GM18519 (cell line): ENCODE results near the gene FHAD1.

Experiments used
- ATAC-seq: cut with Tn5 transposase; IDR thresholded peaks from one replicate; pipeline ENCODE4 v1.9.1; 2021; ENCODE audit warnings: mild to moderate bottlenecking, moderate library complexity; ENCODE audit not compliant: unreplicated experiment, low FRiP score

FHAD1 gene

DNA sequence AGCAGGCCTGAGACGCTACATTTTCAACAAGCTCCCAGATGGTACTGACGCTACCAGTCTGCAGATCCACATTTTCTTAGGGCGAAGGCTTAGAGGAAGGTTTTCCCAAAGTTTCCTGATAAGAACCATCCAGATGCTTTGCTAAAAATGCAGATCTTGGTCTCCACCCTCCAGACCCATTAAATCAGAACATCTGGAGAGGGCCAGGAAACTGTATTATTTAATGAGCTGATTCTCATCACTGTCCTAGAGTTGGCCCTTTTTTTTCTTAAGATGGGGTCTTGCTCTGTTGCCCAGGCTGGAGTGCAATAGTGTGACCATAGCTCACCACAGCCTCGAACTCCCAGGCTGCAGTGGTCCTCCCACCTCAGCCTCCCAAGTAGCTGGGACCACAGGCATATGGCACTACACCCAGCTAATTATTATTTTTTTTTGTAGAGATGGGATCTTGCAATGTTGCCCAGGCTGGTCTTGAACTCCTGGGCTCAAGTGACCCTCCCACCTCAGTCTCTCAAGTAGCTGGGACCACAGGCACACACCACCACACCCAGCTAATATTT is 95.5 kb downstream of the FHAD1 start:
- ATAC-seq: no peak

DNA sequence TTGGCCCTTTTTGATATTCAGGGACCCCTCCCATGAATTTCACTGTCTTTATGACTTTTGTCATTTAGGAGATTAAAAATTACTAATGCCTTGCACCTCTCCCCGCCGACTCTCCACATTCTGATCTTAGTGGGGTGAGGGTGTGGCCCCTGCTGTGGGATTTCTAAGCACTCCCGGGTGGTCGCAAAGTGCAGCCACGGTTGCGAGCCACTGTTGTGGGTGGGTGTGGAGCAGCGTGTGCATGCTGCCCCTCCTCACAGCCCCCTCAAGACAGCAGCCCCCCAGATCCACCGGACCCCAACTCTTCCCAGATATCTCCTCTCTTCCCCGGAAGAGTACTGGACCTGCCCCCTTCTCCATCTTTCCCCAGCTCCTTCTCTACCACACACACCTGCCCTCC is 96.1 kb downstream of the FHAD1 start:
- no peak for ATAC-seq

DNA sequence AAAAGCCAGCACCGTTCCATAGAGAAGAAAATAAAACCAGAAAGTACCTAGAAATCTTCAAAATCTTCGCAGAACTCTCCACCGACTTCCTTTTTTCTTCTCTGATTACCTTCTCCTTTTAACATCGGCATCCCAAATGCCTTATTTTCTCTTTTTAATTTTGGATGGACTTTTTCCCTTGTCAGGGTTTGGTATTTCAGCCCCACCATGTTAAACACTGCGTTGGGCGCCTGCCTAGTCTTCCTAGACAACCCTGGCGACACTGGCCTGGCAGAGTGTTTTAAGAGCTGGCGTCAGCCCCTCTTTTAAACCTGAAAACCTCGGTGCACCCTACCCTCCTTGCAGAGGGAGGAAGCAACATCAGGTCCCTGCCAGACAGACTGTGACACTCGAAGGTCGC is 96.7 kb downstream of the FHAD1 start:
- no peak for ATAC-seq

DNA sequence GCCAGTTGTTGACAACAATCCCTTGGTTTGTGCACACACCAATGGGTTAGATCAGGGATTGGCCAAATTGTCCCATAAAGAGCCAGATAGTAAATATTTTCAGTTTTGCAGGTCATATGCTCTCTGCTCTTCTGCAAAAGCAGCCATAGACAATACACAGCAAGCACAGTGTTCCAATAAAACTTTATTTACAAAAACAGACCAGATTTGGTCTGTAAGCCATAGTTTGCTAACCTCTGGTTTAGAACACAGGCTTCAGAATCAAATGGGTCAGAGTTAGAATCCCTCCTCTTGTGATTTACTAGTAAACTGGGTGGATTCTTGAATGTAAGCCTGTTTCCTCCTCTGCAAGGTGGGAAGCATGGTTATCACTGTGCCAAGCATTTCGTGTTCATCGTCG is 97.4 kb downstream of the FHAD1 start:
- ATAC-seq: no peak

DNA sequence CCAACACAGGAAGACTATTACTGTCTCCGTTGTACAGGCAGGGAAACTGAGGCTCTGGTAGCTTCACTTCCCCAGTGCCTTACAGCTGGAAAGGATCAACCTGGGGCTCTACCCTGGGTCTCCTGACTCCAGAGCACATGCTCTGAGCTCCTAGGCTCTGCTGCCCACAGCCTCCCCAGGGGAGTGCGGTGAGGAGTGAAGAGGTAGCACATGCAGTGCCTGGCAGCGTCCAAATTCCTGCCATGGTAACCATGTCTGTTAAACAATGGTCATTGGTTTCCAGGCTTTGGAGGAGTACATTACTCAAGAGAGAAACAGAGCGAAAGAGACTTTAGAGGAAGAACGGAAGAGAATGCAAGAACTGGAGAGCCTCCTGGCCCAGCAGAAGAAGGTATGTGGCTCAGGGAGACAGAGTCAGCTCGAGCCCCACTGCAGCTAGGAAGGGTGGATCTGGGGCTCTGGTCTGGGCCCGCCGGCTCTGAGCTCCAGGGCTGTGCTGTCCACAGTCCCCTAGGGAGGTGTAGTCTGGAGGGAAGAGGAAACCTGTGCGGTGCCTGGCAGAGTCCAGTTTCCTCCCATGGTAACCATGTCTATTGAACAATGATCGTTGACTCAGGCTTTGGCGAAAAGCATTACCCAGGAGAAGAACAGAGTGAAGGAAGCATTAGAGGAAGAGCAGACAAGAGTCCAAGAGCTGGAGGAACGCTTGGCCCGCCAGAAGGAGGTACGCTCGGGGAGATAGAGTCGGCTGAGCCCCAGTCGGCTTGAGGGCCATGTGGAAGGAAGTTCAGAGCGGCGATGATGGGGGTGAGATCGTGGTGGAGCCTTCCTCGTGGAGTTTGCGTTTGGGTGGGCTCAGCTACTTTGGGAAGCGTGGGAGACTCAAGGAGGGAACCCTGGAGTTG is 98.0 kb downstream of the FHAD1 start:
- no peak for ATAC-seq

DNA sequence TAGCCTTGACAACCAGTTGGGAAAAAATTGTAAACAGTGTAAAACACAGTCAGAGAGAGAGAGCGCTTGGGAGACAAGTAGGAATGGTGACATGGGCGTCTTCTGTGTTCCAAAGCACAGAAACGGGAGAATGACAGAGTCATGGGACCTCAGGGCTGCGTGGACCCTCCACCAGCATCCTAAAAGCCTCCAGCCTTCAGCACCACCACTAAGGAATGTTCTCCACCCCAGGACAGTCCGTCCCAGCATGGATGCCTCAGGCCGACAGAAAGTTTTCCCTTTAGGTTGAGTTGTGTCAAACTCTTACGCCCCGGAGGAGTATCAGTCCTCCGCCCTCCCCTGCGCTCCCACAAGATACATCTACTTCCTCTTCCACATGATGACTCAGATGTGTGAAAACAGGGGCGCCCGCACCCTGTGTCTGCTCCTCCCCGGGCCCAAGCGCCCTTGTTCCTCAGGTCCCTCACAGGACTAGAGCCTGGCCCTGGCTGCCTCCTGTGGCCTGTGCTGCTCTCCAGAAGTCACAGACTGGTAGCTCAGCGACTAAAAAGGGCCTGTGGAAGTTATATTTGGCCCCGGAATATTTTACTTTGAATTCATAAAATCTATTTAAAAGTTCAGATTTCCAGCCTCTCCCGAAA is 98.8 kb downstream of the FHAD1 start:
- ATAC-seq: no peak

DNA sequence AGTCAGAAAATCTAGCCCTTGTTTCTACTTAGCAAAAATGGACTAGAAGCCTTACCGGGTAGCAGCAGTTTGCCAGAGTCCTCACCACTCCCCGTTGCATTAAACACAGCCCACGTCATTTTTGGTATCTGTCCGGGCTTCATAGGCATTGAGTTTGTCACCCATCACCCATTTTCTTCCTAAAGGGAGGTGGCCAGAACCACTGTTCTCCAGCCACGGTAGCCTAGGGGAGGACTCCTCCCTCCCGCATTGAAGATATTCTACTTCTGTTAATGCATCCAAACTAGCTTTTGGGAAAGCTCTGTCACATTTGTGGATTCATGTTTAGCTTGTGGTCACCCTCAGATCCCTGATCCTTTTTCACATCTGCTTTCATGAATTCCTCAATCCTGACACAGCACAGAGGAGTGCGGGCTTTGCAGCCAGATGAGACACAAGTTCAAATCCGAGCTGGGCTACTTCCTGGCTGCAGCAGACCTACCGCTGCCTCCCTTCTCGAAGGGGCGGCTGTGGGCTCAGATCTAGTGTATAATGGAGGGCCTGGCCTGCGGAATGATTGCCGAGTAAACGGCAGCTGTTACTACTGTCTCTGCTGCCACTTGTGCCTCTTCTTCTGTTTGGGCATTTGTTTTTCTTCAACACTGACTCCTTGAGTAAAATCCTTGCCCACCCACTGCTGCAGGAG is 99.5 kb downstream of the FHAD1 start:
- no peak for ATAC-seq

DNA sequence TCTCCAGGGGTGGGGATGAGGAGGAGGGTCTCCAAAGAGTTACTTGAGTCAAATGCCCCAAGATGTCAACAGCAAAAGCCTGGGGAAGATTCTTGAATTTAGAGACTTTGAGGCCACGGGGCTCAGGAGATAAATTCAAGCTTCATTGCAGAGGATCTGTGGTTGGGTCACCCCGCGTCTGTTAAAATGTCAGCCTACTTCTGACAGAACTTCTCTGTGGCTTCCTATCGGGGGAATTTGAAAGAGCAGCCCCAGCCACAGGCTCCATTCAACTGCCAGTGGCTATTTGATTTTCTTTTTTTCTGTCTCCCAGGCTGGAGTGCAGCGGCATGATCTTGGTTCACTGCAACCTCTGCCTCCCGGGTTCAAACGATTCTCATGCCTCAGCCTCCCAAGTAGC is 100.2 kb downstream of the FHAD1 start:
- no peak for ATAC-seq

DNA sequence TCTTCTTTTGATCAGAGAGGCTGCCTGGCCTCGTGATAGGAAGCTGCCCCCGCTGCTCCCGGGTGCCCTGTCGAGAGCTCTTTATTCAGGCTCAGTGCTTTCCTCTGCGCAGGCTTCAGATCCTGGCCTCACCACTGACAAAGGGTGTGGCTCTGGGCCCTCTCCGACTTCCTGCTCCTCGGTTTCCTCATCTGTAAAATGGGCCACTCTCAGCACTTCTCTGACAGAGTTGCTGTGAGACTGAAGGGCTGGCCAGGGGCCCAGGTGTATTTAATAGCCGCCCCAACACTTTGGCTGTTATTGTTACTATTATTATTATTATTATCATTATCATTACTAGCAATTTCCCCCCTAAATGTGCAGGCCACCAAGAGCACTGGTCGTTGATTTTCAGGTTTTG is 101.6 kb downstream of the FHAD1 start:
- ATAC-seq: no peak

DNA sequence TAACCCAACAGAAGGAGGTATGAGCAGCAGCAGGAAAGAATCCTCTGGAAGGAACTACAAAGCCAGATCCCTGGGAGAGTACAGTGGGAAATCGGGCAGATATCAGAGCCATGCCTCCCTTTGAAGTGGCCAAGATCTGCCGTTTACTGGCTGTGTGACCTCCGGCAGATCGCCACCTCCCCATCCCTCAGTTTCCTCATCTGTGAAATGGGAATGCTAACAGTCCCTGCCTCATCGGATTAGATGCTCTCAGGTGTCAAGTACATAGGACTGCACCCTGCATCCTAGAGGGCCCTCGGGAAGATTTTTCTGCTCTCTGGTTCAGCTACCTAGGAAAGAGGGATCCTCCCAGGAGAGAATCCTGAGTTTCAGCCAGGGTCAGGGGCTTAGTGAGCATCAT is 102.1 kb downstream of the FHAD1 start:
- ATAC-seq: no peak

DNA sequence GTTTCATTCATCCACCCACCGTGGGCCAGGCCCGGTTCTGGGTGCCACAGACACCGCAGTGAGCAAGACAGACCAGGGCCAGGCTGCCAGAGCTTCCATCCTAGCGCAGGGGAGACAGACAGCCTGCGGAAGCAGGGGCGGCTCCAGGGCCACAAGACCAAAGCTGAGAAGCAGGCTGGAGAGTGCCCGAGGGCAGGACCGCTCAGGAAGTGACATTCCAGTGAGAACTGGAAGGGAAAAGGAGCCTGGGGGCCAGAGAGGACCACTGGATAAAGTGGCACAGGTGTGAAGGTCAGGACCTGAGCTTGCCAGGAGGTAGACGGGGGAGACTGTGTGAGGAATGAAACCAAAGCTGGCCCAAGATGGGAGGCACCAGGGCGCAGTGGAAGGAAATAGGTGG is 103.1 kb downstream of the FHAD1 start:
- ATAC-seq: no peak

DNA sequence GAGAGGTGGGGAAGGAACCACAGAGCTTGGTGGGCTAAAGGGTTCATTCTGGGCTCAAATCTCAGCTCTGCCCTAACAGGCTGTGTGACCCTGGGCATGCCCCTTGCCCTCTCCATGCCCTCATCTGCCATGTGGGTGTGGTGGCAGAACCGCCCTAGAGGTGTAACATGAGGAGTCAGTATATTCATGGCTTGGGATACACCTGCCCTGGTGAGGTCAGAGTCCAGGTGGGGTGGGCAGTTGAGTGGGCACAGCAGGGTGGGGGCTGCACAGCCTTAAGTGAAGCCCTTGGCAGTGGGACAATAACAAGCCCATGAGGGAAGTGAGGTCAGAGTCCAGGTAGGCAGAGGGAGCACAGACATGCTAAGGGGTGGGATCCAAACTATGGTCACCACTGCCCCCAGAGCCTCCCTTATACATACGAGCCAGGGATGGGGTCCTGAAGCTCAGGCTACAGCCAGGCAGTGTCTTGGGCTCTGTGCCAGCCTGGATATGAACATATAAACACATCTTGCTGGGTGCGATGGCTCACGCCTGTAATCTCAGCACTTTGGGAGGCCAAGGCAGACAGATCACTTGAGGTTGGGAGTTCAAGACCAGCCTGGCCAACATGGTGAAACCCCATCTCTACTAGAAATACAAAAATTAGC is 103.7 kb downstream of the FHAD1 start:
- no peak for ATAC-seq

DNA sequence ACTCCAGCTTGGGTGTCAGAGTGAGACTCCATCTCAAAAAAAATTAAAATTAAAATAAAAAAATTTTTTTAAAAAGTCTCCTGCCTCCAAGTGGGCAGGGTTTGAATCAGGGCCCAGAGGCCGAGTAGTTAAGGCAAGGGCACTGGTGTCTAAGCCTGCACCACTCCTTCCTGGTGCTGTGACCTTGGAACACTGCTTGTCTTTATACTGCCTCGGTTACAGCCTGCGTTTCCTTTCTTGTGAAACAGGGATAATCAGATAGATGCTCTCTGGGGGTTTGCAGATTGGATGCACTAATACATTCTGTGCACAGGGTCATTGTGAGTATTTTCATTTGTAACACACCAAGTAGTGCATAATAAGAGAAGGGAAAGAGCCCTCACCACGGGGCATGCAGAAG is 104.3 kb downstream of the FHAD1 start:
- no peak for ATAC-seq

DNA sequence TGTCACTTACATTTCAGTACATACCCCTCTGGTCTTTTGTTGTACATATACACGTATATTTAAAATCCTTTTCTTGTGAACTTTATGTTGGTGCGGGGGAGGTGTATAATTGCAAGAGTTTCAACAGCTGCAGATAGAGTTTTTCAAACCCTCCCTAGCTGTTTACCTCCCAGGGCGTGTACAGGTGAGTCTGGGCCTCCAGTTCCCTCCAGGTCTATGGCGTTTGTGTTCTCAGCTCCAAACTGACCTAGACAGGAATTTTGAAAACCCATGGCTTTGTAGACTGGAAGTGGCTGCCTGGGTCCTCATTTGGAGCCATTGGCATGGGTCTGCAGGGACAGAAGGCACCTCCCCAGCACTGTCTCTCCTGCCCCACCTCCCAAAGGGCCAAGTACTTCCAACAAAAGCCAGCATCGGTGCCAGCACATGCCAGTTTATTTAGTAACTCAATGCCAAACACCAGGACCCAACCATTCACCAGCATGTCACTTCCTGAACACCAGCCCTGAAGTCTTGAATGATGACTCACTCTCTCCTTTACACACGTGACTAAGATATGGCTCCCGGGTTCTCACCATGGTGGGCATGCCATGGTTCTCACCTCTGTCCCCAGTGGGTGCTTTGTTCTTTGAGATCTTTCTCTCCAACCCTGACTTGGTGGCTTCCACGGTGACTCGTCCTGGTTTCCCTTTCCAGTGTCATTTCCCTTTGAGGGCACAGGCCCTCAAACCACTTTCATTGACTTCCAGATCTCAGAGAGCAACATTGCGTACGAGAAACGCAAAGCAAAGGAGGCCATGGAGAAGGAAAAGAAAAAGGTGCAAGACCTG is 105.3 kb downstream of the FHAD1 start:
- no peak for ATAC-seq

DNA sequence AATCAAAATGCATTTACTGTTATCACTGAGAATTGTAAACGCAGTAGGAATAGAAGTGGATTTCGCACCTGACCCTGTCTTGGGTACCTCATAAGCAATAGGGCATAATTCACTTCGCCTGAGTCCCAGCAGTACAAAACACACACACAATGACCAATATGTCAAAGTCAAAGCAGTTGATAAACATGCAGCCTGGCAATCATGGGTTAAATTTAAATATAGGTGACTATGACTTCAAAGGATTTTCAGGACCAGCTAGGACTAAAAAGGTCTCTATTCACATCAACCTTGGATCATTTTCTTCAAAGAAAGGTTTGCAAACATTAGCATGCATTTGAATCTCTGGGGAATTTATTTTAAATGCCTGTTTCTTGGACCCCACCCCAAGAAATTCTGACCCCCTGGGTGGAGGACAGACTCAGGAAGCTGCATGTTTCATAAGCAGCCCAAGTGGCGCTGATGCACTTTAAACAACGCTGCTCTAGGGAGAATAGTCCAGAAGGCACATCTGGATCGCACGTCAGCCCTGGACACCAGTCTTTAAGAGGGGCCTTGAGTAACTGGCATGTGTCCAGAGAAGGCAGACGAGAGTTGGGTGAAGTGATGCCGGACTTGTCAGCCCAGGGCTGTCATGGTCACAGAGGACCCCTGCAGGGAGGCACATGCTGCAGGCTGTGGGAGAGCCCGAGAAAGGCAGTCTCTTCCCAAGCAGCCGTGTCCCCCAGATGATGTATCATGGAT is 107.0 kb downstream of the FHAD1 start:
- no peak for ATAC-seq

DNA sequence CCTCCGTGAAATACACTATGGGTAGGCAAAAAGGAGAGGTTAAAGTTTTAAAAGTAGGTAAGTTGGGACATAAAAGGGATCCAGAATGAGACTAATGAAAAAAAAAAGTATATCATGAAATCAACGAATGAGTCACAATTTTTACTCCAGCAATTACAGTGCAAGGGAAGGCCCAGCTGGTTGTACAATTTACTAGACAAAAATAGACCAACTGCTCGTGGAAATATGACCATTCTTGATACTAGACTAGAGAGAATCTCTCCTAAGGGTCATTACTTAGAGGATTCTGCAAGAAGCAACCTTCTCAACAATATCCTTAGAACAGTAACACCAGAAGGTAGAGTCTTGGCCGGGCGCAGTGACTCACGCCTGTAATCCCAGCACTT is 107.5 kb downstream of the FHAD1 start:
- no peak for ATAC-seq

DNA sequence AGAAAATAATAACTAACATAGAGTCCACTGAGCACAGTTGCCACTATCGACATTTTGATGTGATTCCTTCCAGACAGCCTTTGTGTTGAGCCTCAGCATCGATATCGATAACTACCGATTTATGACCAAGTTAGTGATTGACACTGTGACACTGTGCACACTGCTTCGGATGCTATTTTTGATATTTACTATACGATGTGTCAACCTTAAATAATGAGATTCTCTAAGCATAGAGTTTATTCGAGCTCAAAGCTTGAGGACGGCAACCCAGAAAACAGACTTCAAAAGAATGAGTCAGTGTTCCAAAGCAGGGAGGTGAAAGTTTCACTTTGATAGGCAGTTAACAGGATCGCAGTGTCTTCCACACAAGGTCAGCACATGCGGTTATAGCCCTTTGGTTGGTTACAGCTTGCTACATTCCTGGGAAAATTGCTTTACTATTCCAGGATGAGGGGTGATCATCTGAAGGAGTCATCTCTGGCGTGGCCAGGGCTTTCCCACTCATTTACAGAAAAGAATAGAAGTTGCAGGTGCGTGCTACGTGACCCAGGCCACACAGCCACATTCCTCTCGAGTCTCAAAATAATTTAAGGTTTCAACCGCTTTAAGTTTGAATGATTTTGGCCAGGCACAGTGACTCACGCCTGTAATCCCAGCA is 109.1 kb downstream of the FHAD1 start:
- ATAC-seq: no peak

DNA sequence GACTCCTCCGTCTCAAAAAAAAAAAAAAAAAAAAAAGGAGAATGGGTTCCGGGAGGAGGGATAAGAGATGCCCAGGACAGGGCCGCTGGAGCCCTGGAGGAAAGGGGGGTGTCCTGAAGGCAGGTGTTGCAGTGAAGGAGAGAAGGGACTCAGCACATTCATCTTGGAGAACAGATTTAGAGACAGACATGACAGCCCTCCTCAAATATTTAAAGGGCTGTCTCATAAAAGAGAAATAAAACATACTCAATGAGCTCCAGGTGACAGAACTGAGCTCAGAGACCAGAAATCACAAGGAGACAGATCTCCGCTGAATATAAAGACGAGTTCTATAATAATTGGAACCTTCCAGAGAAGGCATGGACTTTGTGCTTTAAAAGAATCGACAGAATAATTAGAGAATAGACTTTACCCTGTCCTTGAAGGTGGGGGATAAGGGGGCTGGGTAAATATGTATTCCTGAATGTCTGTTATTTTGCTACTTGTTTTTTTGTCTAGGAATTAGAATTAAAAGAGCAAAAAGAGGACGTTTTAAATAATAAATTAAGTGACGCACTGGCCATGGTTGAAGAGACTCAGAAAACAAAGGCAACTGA is 110.7 kb downstream of the FHAD1 start:
- no peak for ATAC-seq
